Activated CD4-positive, CD25-positive, alpha-beta regulatory T cell (primary cell): ENCODE results near the gene BUB3.
"Not testable (repeated sequence)": the region's sequence is repeated elsewhere in the genome, so short reads cannot be mapped to it uniquely, and the experiment has no call there.

Source experiments
- DNase-seq, 4 experiments: peaks; one replicate each; lab custom pipeline; 2025; lab: John Stamatoyannopoulos, UW

BUB3 gene

DNA sequence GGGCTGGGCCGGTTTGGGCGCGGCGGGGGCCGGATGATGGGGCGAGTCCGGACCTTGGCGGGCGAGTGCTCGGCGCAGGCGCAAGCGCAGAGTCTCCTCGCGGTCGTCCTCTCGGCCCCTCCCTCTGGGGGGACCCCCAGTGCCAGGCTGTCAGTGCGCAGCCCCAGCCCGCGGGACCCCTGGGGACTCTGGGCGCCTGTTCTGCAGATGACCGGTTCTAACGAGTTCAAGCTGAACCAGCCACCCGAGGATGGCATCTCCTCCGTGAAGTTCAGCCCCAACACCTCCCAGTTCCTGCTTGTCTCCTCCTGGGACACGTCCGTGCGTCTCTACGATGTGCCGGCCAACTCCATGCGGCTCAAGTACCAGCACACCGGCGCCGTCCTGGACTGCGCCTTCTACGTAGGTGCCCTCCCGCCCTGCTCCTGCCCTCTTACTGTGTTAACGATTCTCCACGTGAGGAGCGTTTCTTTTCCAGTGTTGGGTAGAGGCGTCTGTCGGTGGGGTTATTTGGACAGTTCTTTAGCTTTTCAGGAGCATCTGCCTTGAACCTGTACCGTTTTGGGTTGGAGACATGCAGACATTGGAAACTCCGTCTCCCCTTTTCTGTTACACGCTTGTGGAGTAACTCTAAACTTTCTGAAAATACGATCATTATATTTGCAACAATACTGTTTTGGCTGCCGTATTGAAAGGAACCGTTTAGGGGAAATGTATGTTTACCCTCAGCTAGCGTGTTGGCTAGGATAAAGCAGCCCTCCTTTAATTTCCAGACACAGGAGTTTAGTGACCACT, 706 bp downstream of the BUB3 start:
- no peak for DNase-seq

DNA sequence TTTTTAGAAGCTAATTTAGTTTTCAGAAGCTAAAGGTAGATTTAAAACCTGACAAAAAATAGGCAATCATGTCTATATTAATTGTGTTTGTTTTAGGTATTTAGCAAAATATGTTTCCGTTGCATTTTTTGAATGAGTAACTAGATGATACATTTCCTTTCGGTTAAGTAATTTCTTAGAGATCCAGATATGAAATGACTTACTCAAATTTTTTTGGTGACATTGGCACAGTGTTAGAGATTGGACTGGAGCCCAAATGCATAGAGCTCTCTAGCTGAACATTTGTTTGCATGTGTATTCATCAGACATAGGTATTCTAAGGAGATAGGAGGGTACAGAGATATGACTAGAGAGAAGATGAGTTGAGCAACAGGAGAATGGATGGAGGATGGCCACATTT, 1.9 kb downstream of the BUB3 start:
- DNase-seq, result no peak

DNA sequence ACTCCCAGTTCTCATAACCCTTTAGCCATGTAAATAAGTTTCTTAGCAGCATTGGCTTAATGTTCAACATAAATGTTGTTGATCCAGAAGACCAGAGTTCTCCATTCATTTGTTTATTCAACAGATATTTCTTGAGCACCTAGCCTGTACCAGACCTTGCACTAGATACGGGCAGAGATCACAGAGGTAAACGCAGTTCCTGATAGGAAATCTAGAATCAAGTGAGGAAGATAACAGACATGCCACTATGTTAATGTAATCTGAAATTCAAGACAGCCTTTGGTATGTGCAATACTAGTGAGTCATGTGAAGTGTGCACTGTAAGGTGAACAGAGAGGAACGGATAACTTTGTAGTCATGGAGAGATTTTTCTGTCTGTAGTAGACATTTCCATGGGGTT, 3.0 kb downstream of the BUB3 start:
- no peak for DNase-seq

DNA sequence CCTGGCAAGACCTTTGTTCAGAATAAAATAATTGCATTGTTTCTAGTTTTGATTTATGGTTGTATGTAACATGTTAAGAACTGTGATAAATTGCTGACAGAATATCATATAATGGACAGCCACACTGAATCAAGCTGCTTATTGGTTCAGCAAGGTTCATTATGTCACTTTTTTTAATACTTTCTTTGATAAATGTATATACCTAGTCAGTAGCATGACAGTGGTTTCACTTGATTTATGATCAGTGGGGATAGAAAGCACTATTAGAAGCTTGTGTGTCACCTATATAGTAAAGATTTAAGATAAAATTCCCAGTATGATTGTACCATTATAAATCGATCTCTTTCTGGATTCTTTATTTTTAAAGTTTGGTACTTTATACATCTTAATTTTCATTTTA, 4.5 kb downstream of the BUB3 start:
- DNase-seq, result no peak

DNA sequence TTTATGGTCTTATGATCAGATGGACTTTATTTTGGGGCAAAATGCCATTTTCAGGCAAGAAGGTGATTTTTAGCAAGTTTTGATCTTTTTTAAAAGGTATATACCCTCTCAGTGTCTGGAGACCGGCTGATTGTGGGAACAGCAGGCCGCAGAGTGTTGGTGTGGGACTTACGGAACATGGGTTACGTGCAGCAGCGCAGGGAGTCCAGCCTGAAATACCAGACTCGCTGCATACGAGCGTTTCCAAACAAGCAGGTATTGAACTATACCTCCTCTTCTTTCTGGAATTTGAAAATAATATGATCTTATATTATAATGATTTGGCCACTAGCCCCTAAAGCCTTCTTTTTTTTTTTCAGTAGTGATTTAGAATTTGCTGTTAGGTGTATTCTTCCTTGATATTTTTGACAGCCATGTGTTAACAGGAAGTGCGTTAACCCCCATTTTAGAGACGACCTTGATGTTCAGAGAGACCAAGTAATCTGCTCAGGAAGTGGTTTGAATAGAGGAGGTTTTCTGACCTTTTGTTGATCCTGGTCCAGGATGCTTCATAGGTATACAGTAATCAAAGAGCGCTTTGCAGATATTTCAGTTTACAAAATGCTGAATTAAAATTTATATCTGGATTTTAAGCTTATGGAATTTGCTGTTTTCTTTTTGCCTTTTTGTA, 6.2 kb downstream of the BUB3 start:
- DNase-seq, result no peak

DNA sequence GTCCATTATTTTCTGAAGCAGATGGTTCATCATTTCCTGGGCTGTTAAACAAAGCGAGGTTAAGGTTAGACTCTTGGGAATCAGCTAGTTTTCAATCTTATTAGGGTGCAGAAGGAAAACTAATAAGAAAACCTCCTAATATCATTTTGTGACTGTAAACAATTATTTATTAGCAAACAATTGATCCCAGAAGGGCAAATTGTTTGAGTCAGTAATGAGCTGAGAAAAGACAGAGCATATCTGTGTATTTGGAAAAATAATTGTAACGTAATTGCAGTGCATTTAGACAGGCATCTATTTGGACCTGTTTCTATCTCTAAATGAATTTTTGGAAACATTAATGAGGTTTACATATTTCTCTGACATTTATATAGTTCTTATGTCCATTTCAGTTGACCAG, 10.1 kb downstream of the BUB3 start:
- no peak for DNase-seq

DNA sequence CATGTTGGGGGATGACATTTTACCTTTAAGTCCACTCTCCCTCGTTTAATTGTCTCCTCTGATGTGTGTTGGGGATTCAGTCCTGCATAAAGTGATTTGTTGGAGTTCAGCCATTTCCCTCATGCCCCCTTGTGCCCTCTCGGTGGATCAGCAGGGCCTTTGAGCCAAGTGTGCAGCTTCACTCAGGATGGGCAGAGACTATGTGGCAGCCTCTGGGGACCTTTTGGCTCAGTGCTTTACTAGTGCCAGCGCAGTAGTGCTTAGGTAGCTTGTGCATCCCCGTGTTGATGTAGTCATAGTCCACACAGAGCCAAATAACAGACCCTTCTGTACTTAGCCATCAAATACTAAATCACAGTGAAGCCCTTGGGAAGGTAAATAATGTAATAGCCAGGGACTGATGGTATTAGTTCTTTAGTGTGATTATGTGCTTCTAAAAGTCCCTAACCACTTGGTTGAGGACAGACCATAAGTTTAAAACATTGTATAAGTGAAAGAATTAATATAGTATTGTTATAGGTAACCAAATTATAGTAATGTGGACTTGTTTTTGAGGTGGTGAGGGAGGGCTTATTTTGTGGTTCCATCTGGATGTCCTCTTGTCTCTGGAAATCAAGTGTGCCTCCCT, 11.4 kb downstream of the BUB3 start:
- DNase-seq, result no peak

DNA sequence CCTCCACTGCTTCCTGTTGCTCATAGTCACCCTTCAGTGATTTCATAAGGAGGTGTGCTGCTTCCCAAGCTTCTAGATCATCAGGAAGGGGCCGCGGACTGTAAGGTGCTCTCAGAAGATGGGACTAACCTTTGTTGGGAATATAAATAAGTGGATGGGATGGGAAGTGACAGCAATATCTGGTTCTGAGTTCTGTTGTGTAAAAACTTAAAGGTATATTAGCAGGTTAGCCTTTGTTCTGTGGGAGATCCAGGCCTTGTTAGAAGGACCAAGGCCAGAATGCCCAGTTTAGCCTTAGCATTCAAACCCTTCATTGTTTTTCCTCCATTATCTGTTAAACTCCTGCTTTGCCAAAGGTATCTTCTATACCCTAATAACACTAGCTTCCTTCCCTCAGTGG, 12.4 kb downstream of the BUB3 start:
- DNase-seq, result no peak

DNA sequence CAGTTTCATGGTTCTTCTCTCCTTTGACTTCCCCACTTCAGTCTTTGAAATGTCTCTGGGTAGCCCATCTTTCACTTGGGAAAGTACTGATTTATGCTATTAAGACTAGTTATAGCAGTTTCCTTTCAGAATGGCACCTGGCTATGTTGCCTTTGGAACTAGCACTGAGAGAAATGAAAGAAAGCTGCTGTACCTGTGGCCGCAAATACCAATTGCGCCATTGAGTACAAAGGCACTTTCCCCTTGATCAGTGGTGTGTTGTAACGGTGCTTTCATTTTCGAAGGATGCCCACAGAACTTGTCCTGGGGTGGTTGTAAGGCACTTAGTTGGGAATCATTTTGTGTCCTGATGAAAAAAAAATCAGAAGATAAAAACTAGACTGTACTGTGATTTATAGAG, 16.8 kb downstream of the BUB3 start:
- DNase-seq, result no peak

DNA sequence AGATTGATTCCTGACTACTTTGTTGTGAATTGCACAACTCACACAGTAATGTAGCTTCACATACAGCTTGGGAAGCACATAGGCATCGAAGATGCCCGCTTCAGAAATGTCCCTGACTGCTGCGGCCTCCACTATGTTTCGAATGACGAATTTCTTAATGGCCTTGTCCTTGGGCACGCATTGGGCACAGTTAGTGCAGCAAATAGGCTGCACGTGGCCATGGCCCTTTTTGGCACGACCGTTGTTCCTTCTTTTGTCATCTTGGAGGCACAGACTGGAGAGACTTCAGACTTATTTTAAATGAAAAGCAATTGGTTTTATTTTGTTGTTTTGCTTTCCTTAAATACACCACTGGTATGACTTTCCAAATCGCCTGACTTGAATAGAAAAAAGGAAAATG, 17.4 kb downstream of the BUB3 start:
- DNase-seq, result not testable (repeated sequence)

DNA sequence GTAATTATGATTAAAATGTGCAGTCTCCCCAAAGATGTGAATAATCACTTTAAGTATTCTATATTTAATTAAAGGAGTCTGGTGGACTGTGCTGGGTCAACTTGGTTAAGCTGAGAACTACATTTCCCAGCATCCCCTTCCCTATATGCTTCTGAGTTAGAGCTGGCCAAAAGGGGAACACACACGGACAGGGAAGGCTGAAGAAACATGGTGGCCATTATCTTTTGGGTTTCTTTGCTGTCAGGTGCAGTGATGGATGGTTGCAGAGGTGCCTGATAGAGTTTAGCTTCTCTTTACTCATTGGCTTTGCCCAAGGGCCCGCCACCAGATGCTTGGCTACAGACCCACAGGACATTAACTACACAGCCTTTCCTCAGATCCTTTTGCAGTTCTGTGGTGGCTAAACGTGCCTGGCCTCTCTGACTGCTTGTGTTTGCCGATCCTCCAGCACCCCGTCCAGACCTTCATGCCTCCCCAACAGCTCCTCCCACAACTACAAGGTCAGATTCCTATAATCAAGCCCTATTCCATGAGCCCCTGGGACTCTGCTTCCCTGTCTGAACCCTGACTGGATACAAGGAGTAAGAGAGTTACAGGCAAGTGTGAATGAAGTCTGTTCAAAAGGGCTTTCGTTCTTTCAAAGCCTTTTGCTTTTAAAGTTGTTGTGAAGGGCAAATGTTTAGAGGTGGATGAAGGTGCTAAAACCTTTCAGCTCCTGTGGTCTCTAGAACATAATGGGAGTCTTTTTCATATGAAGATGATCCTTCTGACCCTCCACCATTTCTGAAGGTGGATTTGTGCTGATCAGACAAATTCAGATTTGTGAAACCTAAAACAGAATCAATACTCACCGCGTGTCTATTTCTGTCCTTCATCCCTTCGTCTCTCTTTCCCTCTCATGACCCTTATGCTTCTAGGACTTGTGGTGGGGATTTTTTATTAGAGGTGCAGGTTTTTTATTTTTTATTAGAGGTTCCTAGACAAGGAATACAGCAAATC, 21.5 kb downstream of the BUB3 start:
- DNase-seq, result no peak

DNA sequence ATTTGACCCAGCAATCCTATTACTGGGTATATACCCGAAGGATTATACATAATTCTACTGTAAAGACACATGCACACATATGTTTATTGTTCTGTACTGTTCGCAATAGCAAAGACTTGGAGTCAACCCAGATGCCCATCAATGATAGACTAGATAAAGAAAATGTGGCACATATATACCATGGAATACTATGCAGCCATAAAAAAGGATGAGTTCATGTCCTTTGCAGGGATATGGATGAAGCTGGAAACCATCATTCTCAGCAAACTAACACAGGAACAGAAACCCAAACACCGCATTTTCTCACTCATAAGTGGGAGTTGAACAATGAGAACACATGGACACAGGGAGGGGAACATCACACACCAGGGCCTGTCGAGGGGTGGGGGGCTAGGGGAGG, 24.2 kb downstream of the BUB3 start:
- not testable (repeated sequence) for DNase-seq

DNA sequence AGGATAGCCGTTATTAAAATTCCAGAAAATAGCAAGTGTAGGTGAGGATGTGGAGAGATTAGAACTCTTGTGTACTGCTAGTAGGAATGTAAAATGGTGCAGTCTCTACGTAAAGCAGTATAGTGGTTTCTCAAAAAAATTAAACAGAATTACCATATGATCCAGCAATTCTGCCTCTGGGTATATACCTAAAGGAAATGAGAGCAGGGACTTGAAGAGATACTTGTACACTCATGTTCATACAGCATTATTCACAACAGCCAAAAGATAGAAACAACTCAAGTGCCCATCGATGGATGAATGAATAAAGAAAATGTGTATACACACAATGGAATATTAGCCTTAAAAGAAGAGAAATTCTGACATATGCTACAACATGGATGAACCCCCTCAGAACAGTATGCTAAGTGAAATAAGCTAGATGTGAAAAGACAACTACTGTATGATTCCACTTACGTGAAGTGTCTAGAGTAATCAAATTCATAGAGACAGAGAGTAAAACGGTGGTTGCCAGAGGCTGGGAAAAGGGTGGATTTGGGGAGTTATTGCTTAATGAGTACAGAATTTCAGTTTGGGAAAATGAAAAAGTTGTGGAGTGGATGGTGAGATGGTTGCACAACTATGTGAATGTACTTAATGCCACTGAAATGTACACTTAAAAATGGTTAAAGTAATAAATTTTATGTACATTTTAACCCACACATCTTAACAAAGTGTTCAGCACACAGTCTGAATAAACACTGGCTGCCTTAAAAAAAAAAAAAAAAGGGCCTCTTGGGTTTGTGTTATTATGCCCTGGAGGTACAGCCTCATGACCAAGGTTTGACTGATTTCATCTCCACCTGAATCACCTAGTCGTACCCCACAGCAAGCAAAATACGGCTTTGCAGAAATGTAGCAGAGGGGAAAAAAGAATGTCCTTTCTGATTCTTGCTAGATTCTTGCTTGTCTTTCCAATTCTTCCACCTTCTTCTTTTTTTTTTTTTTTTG, 26.2 kb downstream of the BUB3 start:
- no peak for DNase-seq

DNA sequence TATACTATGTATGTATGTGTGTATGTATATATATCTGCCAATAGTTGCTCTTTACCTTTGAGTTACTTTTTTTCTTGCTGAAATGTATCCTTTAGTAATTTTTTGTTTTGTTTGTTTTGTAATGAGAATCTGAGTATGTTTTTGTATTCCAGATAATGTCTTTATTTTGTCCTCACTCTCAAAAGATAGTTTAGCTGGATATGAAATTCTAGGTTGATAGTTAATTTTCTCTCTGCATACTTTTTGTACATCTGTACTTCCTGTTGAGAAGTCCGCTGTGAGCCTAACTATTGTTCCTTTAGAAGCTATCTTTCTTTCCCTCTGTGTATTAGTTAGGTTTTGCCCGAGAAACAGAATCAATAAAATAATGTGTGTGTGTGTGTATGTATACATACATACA, 29.5 kb downstream of the BUB3 start:
- DNase-seq, result no peak

DNA sequence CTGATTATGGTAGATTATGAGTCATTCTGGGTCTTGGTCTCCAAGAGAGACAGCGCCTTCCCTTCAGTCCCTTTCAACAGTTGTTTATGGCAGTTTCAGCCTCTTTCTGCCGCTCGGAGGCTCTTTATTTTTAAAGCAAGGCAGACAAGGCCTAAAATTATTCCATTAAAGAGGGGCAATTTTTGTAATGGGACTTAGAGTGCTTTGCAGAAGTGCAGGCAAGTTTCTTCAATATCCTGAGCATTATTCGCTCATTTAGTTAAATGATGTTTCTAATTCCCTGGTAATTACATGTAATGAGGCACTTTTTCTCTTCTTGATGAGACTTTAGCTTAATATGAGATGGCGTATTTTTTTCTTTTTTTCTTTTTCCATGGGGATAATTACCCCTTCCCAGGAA, 33.6 kb downstream of the BUB3 start:
- no peak for DNase-seq

DNA sequence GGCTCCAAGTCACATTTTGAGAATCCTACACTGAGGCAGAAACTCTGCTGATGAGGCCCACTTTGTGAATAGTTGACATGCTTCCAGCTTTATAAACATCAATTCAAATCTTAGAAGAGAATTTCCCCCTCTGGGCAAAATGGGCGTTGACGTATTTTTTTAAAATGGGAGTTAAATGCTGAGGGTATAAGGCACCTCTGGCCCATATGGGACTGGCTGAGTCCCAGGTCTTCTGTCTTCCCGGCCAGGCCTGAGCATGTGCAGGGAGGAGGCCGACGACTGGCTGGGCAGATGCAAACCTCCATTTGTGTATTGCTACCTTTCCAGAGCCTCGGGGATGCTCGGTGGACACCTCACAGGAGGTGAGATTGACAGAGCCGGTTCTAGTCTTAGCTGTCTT, 37.7 kb downstream of the BUB3 start:
- DNase-seq, result no peak

DNA sequence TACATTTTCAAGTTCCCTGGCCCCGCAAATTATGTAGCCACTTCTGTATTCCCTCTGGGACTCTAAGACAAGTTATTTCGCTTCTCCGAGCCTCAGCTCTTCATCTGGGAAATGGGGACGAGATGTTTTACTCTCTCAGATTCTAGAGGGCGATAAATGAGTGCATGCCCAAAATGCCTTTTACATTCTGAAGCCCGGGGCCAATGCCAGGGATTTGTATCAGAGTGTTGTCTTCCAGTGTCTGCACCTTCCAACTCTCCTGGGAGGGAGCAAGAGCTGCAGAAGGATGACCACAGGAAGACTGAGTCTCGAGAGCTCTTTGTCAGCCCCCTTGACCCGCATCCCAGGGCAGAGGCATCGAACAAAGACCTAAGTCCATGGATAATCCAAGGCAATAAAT, 39.9 kb downstream of the BUB3 start:
- no peak for DNase-seq

DNA sequence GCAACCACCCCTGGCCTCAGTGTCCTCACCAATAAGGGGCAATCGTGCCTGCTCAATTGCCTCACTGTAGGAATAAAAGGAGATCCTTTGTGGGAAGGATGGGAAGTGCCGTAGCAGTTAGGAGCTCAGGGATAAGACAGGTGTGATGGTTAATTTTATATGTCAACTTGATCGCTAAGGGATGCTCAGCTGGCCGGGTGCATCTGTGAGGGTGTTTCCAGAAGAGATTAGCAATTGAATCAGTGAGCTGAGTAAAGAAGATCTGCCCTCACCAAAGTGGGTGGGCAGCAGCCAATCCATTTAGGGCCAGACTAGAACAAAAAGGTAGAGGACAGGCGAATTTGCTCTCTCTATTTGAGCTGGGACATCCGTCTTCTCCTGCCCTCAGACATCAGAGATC, 46.3 kb downstream of the BUB3 start:
- no peak for DNase-seq

DNA sequence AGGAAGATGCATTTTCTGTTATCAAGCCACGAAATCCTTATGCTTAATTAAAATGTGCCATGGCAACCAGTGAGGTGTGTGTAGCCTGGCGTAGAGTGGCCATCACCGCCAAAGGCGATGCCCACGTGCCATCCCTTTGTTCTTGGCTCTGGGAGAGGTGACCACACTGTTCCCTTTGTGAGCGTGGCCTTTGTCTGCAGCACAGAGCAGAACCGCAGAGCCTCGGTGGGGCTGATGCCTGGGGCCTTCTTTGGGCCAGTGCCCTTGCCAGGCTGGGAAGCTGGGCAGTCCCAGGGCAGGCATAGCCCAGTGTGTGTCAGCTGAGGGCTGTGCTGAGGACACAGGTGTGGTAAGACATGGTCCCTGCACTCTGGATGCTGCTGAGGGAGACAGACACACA, 48.3 kb downstream of the BUB3 start:
- no peak for DNase-seq

DNA sequence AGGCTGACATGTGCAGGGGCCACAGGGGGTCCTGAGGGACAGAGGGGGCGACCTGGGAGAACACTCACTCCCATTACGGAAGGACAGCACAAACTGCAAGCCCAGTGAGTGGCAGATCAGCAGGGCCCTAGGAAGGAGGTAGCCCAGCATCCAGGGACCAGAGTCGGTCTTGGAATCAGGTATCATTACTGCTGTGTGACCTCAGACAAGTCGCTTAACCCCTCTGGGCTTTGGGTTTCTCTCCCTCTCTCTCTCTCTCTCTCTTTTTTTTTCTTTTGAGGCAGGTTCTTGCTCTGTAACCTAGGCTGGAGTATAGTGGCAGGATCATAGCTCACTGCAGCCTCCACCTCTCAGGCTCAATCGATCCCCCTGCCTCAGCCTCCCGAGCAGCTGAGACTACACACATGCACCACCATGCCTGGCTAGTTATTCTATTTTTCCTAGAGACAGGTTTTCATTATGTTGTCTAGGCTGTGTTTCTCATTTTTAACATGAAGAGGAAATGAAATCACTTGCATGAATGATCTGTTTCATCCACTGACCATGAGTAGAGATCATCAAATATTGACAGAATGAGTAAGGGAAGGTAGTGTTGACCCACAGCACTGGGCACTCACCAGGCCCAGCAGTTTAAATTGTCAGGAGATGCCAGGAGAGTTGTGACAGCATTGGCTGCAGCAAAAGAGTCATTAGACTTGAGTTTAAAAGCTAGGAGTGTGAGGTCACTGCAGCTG, 49.4 kb downstream of the BUB3 start:
- DNase-seq, result no peak
